Naive B cell (primary cell): ENCODE measurements around the gene ENO2. TPM values are rescaled to one million over a fixed set of nuclear protein-coding genes. Genes with fewer than 3 reads are reported as not detected.

Experiments
- polyA plus RNA-seq, 6 donors: library from polyadenylated mRNA; unstranded; fragments of 300-500 nt; fragmentation: Illumina TruSeq; gene quantifications; one replicate each; pipeline ENCODE4 v1.2.3, GENCODE V29; 2021; ENCODE audit warnings: low read depth in 6 of 6

The ENO2 gene
- polyA plus RNA-seq, 6 donors from 2014 or later: 3.8 to 8.4 (median 5.9) TPM

Other genes starting within 250 kb of the ENO2 start
- 10 to 100 TPM; 13.5 to 39.7 (median 23.2) TPM for gene ZNF384, start 225.2 kb upstream of the ENO2 start, polyA plus RNA-seq
- gene PIANP, start 213.8 kb upstream of the ENO2 start, polyA plus RNA-seq: not detected
- 10 to 100 TPM; 26.4 to 43.9 (median 34.4) TPM for gene COPS7A, start 190.5 kb upstream of the ENO2 start, polyA plus RNA-seq
- gene MLF2, start 161.4 kb upstream of the ENO2 start, polyA plus RNA-seq: 100 to 1,000 TPM; 128 to 167 (median 150) TPM
- gene PTMS, start 148.2 kb upstream of the ENO2 start, polyA plus RNA-seq: under 1 TPM in 1 of 6 donors, not detected in 5; 0.38 TPM
- gene LAG3, start 142.1 kb upstream of the ENO2 start, polyA plus RNA-seq: under 1 TPM in 2 of 6 donors, not detected in 4; 0.16 to 0.17 TPM
- 1 to 10 TPM in 3 of 6 donors, under 1 TPM in 3; 0.29 to 1.7 (median 1.1) TPM for gene CD4, start 125.1 kb upstream of the ENO2 start, polyA plus RNA-seq
- gene GPR162, start 92.8 kb upstream of the ENO2 start, polyA plus RNA-seq: not detected
- not detected for gene P3H3, start 86.2 kb upstream of the ENO2 start, polyA plus RNA-seq
- gene GNB3, start 73.7 kb upstream of the ENO2 start, polyA plus RNA-seq: not detected
- gene CDCA3, start 63.3 kb upstream of the ENO2 start, polyA plus RNA-seq: 1 to 10 TPM in 1 of 6 donors, under 1 TPM in 3, not detected in 2; 0.74 to 1.0 (median 0.89) TPM
- gene USP5, start 62.4 kb upstream of the ENO2 start, polyA plus RNA-seq: 10 to 100 TPM; 28.5 to 45.1 (median 35.4) TPM
- gene TPI1, start 47.0 kb upstream of the ENO2 start, polyA plus RNA-seq: 100 to 1,000 TPM; 294 to 712 (median 357) TPM
- 10 to 100 TPM in 2 of 6 donors, 1 to 10 TPM in 4; 7.9 to 15.5 (median 8.9) TPM for gene SPSB2, start 41.3 kb upstream of the ENO2 start, polyA plus RNA-seq
- gene LRRC23, start 9.8 kb upstream of the ENO2 start, polyA plus RNA-seq: 1 to 10 TPM; 4.1 to 8.7 (median 7.1) TPM
- gene ATN1, start 13.4 kb downstream of the ENO2 start, polyA plus RNA-seq: 1 to 10 TPM in 3 of 6 donors, under 1 TPM in 2, not detected in 1; 0.57 to 2.2 (median 1.1) TPM
- not detected for gene RNU7-1, start 29.2 kb downstream of the ENO2 start, polyA plus RNA-seq
- gene C12orf57, start 29.4 kb downstream of the ENO2 start, polyA plus RNA-seq: 100 to 1,000 TPM; 126 to 211 (median 194) TPM
- gene PTPN6, start 36.8 kb downstream of the ENO2 start, polyA plus RNA-seq: 1,000 to 10,000 TPM in 1 of 6 donors, 100 to 1,000 TPM in 5; 398 to 1,059 (median 612) TPM
- gene PHB2, start 56.1 kb downstream of the ENO2 start, polyA plus RNA-seq: 100 to 1,000 TPM; 107 to 127 (median 114) TPM
- gene EMG1, start 56.3 kb downstream of the ENO2 start, polyA plus RNA-seq: 10 to 100 TPM; 69.7 to 82.7 (median 80.4) TPM
- 10 to 100 TPM; 14.4 to 30.7 (median 16.7) TPM for gene LPCAT3, start 103.9 kb downstream of the ENO2 start, polyA plus RNA-seq
- under 1 TPM in 1 of 6 donors, not detected in 5; 0.12 TPM for gene C1S, start 146.1 kb downstream of the ENO2 start, polyA plus RNA-seq
- 1 to 10 TPM in 4 of 6 donors, under 1 TPM in 1, not detected in 1; 0.95 to 3.1 (median 1.9) TPM for gene C1R, start 177.9 kb downstream of the ENO2 start, polyA plus RNA-seq
- gene C1RL, start 194.6 kb downstream of the ENO2 start, polyA plus RNA-seq: 1 to 10 TPM; 2.4 to 9.6 (median 3.5) TPM
- under 1 TPM in 1 of 6 donors, not detected in 5; 0.51 TPM for gene RBP5, start 214.3 kb downstream of the ENO2 start, polyA plus RNA-seq
- gene CLSTN3, start 215.8 kb downstream of the ENO2 start, polyA plus RNA-seq: 1 to 10 TPM in 5 of 6 donors, not detected in 1; 1.7 to 3.4 (median 2.9) TPM